CD14-positive monocyte (primary cell): ENCODE results near the gene KLF6. TPM values are rescaled to one million over a fixed set of nuclear protein-coding genes. Genes with fewer than 3 reads are reported as not detected.
A peak's percentile ranks its signal among the peaks of the same experiment; 100 is the strongest.

Experiments used
- DNase-seq, 3 donors: peaks; one replicate each; pipeline ENCODE4 v3.0.0-alpha.2; 2011 to 2022
- H2AFZ ChIP-seq: 2 replicates; pipeline ENCODE4 v1.6.0; 2012; ENCODE audit warnings: mild to moderate bottlenecking, low read depth, low read length, inconsistent platforms; ENCODE audit not compliant: insufficient read depth, poor library complexity, severe bottlenecking
- H3K27ac ChIP-seq, 2 donors: 1 replicate in 1 of 2; 2 replicates in 1 of 2; pipeline ENCODE4 v1.5.1; 2012 to 2013; ENCODE audit warnings: low read length in 2 of 2, control low read depth in 1 of 2, inconsistent platforms in 1 of 2, low read depth in 1 of 2, mild to moderate bottlenecking in 1 of 2
- H3K27me3 ChIP-seq, 2 donors: one replicate each; pipeline versions ENCODE4 v1.6.0 to v1.6.1; 2011 to 2013; ENCODE audit warnings: low read length in 2 of 2; ENCODE audit not compliant: control insufficient read depth in 2 of 2, insufficient read depth in 2 of 2
- H3K36me3 ChIP-seq, 2 donors: replicated peaks in 1 of 2; 1 replicate in 1 of 2; 2 replicates in 1 of 2; pipeline versions ENCODE4 v1.5.1 to v1.6.1; 2012 to 2013; ENCODE audit warnings: low read length in 2 of 2, control low read depth in 1 of 2, inconsistent platforms in 1 of 2, mild to moderate bottlenecking in 1 of 2; ENCODE audit not compliant: insufficient read depth in 2 of 2, control insufficient read depth in 1 of 2
- H3K4me1 ChIP-seq, 2 donors: 1 replicate in 1 of 2; 2 replicates in 1 of 2; pipeline versions ENCODE4 v1.5.1 to v1.6.1; 2012 to 2013; ENCODE audit warnings: low read length in 2 of 2, control low read depth in 1 of 2, inconsistent platforms in 1 of 2, mild to moderate bottlenecking in 1 of 2, moderate library complexity in 1 of 2; ENCODE audit not compliant: insufficient read depth in 2 of 2, control insufficient read depth in 1 of 2
- H3K4me2 ChIP-seq: replicated peaks from 2 replicates; pipeline ENCODE3; 2012; ENCODE audit warnings: low read length, moderate library complexity, mild to moderate bottlenecking; ENCODE audit not compliant: poor library complexity, severe bottlenecking; ENCODE audit errors: extremely low read depth
- H3K4me3 ChIP-seq, 3 experiments: fragments of 200-600 bp in 1 of 3; sonication (generic) in 1 of 3; replicated peaks in 1 of 3; 1 replicate in 2 of 3; 2 replicates in 1 of 3; pipeline ENCODE4 v1.5.1; 2011 to 2013; ENCODE audit warnings: low read length in 3 of 3, mild to moderate bottlenecking in 3 of 3, control low read depth in 2 of 3, low read depth in 2 of 3, inconsistent platforms in 1 of 3, moderate library complexity in 1 of 3
- H3K79me2 ChIP-seq: 2 replicates; pipeline ENCODE4 v1.6.0; 2012; ENCODE audit warnings: mild to moderate bottlenecking, control low read depth, inconsistent platforms, low read length, moderate library complexity; ENCODE audit not compliant: insufficient read depth
- H3K9ac ChIP-seq: 2 replicates; pipeline ENCODE4 v1.6.0; 2017; ENCODE audit warnings: low read length, mild to moderate bottlenecking; ENCODE audit not compliant: insufficient read depth, poor library complexity, severe bottlenecking
- H3K9me3 ChIP-seq, 2 donors: replicated peaks in 1 of 2; 1 replicate in 1 of 2; 2 replicates in 1 of 2; pipeline versions ENCODE4 v1.5.1 to v1.6.1; 2012 to 2013; ENCODE audit warnings: low read length in 2 of 2, control low read depth in 1 of 2; ENCODE audit not compliant: control insufficient read depth in 1 of 2, insufficient read depth in 1 of 2
- H4K20me1 ChIP-seq: 2 replicates; pipeline ENCODE4 v1.6.0; 2012; ENCODE audit warnings: mild to moderate bottlenecking, low read length, control low read depth, moderate library complexity; ENCODE audit not compliant: insufficient read depth
- H3K27ac Mint-ChIP-seq, 7 donors: one replicate each; pipeline ENCODE4 v1.8.0; 2020; ENCODE audit warnings: mild to moderate bottlenecking in 7 of 7, mixed read lengths in 7 of 7, moderate library complexity in 6 of 7, inconsistent platforms in 2 of 7
- H3K27me3 Mint-ChIP-seq, 3 donors: one replicate each; pipeline ENCODE4 v1.8.0; 2021 to 2022; ENCODE audit warnings: low read depth in 3 of 3, mild to moderate bottlenecking in 3 of 3, mixed read lengths in 3 of 3, moderate library complexity in 3 of 3, inconsistent platforms in 1 of 3
- H3K36me3 Mint-ChIP-seq, 2 donors: one replicate each; pipeline ENCODE4 v1.8.0; 2020; ENCODE audit warnings: mixed read lengths in 2 of 2, inconsistent platforms in 1 of 2, mild to moderate bottlenecking in 1 of 2
- H3K4me1 Mint-ChIP-seq: one replicate; pipeline ENCODE4 v1.8.0; 2020; ENCODE audit warnings: mild to moderate bottlenecking, mixed read lengths
- H3K4me3 Mint-ChIP-seq, 2 donors: one replicate each; pipeline ENCODE4 v1.8.0; 2020; ENCODE audit warnings: mild to moderate bottlenecking in 2 of 2, mixed read lengths in 2 of 2, moderate library complexity in 1 of 2
- H3K9me3 Mint-ChIP-seq, 7 donors: one replicate each; pipeline ENCODE4 v1.8.0; 2020 to 2022; ENCODE audit warnings: mixed read lengths in 7 of 7, mild to moderate bottlenecking in 6 of 7, moderate library complexity in 6 of 7, inconsistent platforms in 2 of 7
- CTCF ChIP-seq: fragments of 200-600 bp; IDR thresholded peaks from one replicate; pipeline ENCODE4 v1.8.0; 2022; ENCODE audit warnings: antibody characterized with exemption, mild to moderate bottlenecking
- WGBS: methylation state at CpG from one replicate; pipeline ENCODE4 v1.1.5; 2013; ENCODE audit warnings: missing lambda C conversion rate; ENCODE audit not compliant: insufficient coverage; 5-methylcytosine and 5-hydroxymethylcytosine counted together
- intact Hi-C, 2 donors: fragments of 100-400 bp; cut with micrococcal nuclease; formaldehyde crosslinking; loops; one replicate each; pipeline versions ENCODE4 v1.15.0 to v1.15.1; 2023
- polyA plus RNA-seq, 3 donors: library from polyadenylated mRNA; depleted of rRNA in 1 of 3; unstranded in 2 of 3; stranded (reverse) in 1 of 3; fragments of 300-500 nt in 2 of 3; fragments of >200 nt in 1 of 3; fragmentation: Illumina TruSeq in 2 of 3; gene quantifications; 1 replicate in 2 of 3; 2 replicates in 1 of 3; pipeline ENCODE4 v1.2.3, GENCODE V29; 2012 to 2021

The KLF6 gene
- polyA plus RNA-seq, 3 donors, result 436 to 510 (median 499) TPM

- intact Hi-C loops, result loop anchor here in 1 of 2 donors (2.0 to 5.0 kb wide), 3 partner anchors 14 to 308 kb away; no protein-coding TSS in a partner anchor
- no peak overlapping the region for H3K4me3 Mint-ChIP-seq
- no peak for TF ChIP-seq CTCF
- Histone ChIP-seq H4K20me1 (peaks cover 56% of the 10 kb centered on the region), H3K79me2 (peaks cover 39% of the 10 kb centered on the region), H3K9ac (no peak overlapping the region), H3K9me3 (no peaks in the 10 kb centered on the region), H3K36me3 (peaks cover 49 to 61% of the 10 kb centered on the region in 2 donors), H3K27ac (peak overlapping the region; percentile 11 to 85), H3K4me2 (no peak overlapping the region), H3K27me3 (no peaks in the 10 kb centered on the region), H3K4me1 (peaks cover 56 to 59% of the 10 kb centered on the region in 2 donors), H2AFZ (no peak overlapping the region), H3K4me3 (no peak overlapping the region)
- peaks cover 56% of the 10 kb centered on the region for H3K4me1 Mint-ChIP-seq
- peaks cover 55 to 63% of the 10 kb centered on the region in 2 donors for H3K36me3 Mint-ChIP-seq
- 87% methylated on average over 13 of the region's 21 CpGs for WGBS
- H3K9me3 Mint-ChIP-seq, result peaks cover 0 to 1% (median 0%) of the 10 kb centered on the region in 7 donors
- peak overlapping the region; percentile 87 to 99 (median 92) for H3K27ac Mint-ChIP-seq
- peak; percentile 40 to 77 (median 55) for DNase-seq
- H3K27me3 Mint-ChIP-seq, result peaks cover 0 to 1% (median 0%) of the 10 kb centered on the region in 3 donors
These were observed 10.0 kb downstream of the KLF6 start for GRCh38 chr10:3774814-3775695.

GRCh38 chr10:3774018-3774813 is 10.8 kb downstream of the KLF6 start:
- intact Hi-C loops, result loop anchor here in 1 of 2 donors (2.0 kb wide), 1 partner anchor 13 kb away; no protein-coding TSS in a partner anchor
- H3K79me2 ChIP-seq, result peaks cover 30% of the 10 kb centered on the region
- H3K27ac Mint-ChIP-seq, result peak overlapping the region; percentile 7 to 99 (median 72)
- H3K9me3 Mint-ChIP-seq, result peaks cover 0 to 1% (median 0%) of the 10 kb centered on the region in 7 donors
- H3K9me3 ChIP-seq, result no peaks in the 10 kb centered on the region
- H3K4me3 ChIP-seq, result no peak overlapping the region
- H3K36me3 Mint-ChIP-seq, result peaks cover 46 to 54% of the 10 kb centered on the region in 2 donors
- WGBS, result 96% methylated on average over 9 of the region's 17 CpGs
- H2AFZ ChIP-seq, result no peak overlapping the region
- H3K4me2 ChIP-seq, result no peak overlapping the region
- H3K4me3 Mint-ChIP-seq, result no peak overlapping the region
- no peak for DNase-seq
- H3K4me1 Mint-ChIP-seq, result peaks cover 55% of the 10 kb centered on the region
- H3K9ac ChIP-seq, result no peak overlapping the region
- no peaks in the 10 kb centered on the region for H3K27me3 Mint-ChIP-seq
- peaks cover 41 to 53% of the 10 kb centered on the region in 2 donors for H3K36me3 ChIP-seq
- no peaks in the 10 kb centered on the region for H3K27me3 ChIP-seq
- H4K20me1 ChIP-seq, result peaks cover 47% of the 10 kb centered on the region
- no peak overlapping the region for H3K27ac ChIP-seq
- no peak for TF ChIP-seq CTCF
- peaks cover 55 to 59% of the 10 kb centered on the region in 2 donors for H3K4me1 ChIP-seq
